ENCODE data around the gene PANX1.
"Not testable (repeated sequence)": the region's sequence is repeated elsewhere in the genome, so short reads cannot be mapped to it uniquely, and the experiment has no call there.

PANX1 gene, protein sequence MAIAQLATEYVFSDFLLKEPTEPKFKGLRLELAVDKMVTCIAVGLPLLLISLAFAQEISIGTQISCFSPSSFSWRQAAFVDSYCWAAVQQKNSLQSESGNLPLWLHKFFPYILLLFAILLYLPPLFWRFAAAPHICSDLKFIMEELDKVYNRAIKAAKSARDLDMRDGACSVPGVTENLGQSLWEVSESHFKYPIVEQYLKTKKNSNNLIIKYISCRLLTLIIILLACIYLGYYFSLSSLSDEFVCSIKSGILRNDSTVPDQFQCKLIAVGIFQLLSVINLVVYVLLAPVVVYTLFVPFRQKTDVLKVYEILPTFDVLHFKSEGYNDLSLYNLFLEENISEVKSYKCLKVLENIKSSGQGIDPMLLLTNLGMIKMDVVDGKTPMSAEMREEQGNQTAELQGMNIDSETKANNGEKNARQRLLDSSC

DNA sequence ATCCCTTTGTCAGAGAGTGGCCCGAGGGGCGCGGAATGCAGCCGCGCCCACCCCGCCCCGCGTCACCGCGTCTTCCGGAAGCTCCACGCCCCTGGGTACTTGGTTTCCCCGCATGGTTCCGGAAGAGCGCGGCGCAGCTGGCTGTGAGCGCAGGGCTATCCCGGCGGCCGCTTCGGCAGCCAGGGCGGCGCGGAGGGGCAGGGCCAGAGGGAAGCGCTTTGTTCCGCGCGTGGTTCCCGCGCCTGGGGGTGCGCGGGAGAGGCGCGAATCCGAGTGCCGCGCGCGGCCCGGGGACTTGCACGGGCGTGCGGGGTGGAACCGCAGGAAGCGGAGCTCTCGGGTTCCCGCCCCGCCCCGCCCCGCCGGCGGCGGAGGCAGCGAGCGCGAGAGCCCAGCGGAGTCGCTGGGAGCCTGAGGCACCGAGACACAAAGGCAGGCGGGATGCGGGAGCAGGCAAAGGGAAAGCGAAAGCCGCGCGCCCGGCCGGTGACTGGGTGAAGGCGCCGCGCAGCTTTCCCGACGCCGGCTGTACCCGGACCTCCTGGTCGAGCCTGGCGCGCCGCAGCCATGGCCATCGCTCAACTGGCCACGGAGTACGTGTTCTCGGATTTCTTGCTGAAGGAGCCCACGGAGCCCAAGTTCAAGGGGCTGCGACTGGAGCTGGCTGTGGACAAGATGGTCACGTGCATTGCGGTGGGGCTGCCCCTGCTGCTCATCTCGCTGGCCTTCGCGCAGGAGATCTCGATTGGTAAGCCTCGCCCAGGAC, at the start of gene PANX1:
TSS of gene PANX1 (plus strand) at position 96 of the 766 bp plus-strand sequence. CDS start at position 568, 472 bp downstream.
- peak; percentile 57 for DNase-seq (ENCODE audit: low read depth)

DNA sequence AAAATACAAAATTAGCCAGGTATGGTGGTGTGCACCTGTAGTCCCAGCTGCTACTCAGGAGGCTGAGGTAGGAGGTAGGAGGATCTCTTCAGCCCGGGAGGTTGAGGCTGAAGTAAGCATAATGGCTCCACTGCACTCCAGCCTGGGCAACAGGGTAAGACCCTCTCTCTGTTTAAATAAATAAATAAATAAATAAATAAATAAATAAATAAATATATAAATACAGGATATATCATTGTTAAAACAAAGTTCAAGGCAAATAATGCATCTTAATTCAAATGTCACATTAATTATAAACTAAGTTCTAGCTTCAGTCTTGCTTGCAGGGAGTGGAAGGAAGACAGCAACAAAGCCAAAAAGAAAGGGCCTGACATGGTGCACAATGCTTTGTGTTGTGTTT, 44.5 kb upstream of the PANX1 start:
- no peak for DNase-seq (ENCODE audit: low read depth)

DNA sequence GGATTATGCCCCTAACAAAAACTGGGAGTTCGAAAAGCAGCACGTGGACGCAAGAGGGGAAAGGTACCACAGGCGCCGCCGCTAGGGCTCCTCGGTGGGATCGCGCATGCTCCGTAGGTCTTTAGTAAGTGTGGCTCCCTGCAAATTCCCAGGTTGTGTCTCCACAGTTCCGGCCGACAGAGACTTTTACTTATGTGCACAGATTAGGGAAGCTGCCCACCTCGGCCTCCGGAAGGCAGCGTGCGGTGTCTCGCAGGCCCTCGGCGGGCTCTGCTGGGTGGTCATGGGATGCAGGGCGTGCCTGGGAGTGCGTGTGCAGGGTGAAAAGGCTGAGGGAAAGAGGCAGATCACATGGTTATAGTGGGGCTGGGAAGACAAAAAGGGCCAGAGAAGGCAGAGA, 39.7 kb upstream of the PANX1 start:
- DNase-seq (ENCODE audit: low read depth): no peak

DNA sequence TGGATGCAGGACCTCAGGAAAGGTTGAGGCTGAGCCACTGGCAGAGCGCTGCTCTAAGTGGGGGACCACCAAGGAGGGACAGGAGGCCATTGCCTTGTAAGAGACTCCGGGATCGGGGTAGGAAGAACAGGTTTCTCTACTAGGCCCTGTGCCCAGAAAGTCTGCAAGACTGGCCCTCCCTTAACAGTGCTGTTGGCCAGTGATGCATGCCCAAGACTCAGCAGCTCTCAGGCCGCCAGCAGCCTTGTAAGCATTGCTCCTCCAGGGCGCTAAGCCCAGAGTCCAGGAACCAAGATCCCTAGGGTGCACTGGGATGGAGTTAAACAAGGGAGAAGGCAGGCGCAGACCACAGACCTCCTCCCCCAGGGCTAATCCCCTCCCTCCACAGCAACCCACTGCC, 39.3 kb upstream of the PANX1 start:
- no peak for DNase-seq (ENCODE audit: low read depth)

DNA sequence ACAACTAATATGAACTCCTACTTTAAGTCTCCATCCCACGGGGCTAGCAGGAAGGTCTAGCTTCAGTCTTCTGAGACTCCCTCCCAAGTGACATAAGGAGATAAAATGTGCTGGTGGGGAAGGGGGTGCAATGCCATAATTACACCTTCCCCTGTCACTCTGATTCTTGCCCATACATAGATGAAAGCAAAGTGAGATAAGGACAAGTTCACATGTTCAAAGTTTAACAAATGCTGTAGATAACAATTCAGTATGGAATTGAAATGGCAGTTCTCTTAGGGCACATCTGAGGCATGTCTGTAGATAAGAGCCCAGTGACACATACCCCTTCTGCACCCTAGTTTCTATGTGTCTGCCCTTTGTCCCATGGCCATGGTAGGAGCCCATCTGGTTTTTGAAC, 38.2 kb upstream of the PANX1 start:
- DNase-seq (ENCODE audit: low read depth): no peak

DNA sequence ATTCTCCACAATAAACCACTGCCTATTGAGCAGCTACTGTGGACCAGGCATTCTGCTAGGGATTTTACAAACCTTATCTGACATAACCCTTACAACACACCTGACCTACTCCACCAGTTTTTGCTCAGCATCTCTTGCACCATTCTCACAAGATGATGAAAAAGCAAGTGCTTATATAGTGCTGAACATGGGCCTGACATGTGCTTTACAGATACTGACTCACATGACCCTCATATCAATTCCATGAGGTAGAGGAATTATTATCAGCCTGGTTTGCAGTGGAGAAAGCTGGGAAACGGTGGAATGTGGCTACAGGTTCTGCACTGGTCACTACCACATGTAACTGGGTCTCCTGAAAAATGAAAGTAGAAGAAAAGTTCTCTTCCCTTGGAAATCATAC, 37.5 kb upstream of the PANX1 start:
- DNase-seq (ENCODE audit: low read depth): no peak

DNA sequence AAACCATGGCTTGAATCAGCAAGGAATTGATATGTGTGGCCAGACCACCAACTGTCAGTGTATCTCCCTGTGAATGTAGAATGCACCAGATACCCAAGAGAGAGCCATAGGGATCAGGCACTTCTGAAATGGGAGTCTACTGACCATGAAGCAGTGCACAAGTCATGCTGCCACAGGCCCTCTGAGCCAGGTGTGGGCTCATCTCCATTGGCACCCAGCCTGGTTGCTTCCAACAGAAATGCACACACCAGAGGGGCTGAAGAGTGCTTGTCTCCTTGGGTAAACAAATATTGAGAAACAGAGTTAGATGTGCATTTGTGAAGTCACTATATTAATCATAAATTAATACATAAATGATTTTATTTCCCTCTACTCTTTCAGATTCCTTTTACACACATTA, 28.4 kb upstream of the PANX1 start:
- no peak for DNase-seq (ENCODE audit: low read depth)

DNA sequence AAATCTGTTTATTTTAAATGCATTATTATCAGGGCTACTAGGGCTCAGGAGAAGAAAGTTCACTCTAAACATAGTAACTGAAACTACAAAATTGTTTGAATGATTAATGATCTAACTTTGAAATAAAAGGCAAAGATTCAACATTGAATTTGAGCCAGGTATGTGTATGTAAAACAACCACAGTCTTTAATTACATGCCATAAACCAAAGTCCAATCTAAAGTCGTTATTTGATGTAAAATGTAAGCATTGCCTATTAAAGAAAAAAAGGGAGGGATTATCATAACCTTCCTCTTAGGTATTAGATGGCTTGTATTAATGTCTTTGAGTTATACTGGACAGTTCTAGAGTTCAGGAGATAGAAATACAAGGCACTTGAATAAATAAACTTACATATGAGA, 25.2 kb upstream of the PANX1 start:
- no peak for DNase-seq (ENCODE audit: low read depth)

DNA sequence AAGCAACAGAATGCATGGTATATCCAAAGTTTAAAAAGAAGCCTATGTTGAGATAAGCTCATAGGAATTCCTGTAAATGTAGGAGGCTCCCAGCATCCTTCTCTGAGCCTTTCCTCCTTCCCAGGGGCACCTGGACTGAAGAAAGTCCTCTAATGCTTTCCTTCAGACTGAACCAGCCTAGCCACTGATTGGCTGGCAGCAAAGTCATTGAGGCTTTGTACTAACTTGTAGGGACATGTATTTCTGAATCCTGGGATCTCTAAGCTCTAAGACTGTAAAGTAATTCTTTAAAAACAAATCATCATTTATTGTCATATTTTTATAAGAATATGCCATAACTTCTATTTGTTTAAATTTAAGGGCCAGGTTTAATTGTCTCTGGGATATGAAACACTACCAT, 23.9 kb upstream of the PANX1 start:
- DNase-seq (ENCODE audit: low read depth): no peak

DNA sequence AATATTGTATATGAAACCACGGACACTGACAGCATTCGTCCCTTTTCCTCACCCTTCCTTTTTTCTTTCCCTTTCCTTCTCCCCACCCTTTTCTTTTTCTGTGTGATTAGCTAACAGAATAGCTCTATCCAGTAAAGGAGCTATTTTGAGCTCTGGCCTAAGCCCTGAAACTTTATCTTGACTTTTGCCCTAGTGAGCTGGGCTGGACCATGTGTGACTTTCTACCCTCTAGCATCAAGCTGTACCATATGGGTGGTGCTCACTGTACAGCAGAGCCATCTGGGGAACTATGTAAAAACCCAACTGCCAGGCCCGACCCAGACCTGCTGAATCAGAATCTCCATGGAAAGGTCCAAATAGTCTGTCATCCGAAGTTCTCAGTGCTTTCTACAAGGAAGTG, 21.9 kb upstream of the PANX1 start:
- DNase-seq (ENCODE audit: low read depth): no peak

DNA sequence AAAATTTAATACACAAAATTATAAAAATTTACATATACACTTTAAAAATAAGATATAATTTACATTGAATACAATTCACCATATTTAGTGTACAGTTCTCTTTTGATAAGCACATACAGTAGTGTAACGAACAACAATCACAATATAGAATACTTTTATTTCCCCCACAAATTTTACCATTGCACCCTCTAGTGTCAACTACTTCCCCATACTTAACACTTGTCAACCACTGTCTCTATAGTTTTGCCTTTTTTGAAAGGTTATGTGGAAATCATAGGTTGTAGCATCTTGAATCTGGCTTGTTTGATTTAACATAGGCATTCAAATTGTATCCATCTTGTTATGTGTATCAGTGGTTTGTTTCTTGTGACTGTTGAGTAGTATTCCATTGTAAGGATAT, 21.3 kb upstream of the PANX1 start:
- no peak for DNase-seq (ENCODE audit: low read depth)

DNA sequence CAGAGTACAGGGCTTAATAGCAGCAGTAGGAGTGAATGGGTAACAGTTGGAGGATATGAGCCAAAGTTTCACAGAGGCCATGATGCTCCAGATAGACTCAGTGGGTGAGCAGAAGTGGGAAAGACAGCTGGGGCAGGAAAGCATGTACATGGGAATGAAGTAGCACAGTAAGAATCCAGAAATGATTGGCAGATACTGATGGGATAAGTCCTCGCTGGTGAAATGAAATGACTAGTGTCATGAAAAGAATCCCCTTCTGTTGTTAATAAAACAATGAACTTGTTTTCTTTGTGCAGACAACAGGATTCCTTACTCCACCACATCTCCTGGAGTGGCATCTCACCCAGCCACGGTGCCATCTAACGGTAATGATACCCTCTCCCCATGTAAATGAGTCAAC, 17.4 kb upstream of the PANX1 start:
- no peak for DNase-seq (ENCODE audit: low read depth)

DNA sequence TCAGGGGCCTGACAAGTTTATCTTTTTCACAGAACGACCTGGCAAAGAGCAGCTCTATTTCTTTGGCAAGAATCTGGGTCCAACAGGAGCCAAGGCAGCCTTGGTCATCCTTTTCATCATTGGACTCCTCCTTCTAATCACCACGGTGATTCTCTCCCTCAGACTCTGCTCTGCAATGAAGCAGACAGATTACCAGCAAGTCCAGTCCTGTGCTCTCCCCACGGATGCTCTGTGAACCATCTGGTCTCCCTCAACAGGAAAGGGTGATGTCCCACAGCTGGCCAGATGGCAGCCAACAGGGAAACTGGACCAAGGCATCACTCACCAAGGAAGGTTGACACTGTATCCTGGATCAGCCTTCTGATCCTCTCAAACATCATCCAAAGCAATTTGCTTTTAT, 17.0 kb upstream of the PANX1 start:
- no peak for DNase-seq (ENCODE audit: low read depth)

DNA sequence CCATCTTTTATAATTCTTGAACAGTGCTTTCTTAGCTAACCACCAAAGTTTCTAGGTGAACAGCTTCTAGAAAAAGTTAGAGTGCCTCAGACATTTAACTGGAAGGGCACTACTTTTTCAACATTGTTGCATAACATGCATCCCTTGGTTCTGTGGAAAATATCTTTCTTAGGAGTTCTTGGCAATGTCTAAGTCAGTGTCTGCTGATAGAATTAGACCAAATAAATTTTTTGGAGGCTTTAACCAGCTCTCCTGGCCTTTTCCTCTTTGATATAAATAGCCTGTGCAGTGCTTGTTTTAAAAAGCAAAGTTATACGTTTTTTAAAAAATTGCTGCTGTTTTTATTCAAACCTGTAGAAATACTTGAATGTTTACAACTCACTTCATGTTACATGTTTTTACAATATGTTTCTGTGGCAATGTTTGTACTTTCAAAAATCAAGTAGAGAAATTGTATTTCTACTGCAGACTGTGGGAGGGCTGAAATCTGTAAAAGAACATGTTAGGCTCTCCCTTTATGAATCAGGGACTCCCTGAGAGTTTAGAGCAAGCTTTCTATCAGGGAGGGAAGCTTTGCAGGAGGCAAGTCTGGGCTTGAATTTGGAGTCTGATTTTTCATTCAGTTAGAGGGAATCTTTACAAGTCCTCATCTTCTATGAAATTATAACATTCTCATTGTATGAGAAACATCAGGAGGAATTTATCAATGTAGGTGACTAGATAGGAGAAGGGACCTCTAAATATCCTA, 16.3 kb upstream of the PANX1 start:
- no peak for DNase-seq (ENCODE audit: low read depth)

DNA sequence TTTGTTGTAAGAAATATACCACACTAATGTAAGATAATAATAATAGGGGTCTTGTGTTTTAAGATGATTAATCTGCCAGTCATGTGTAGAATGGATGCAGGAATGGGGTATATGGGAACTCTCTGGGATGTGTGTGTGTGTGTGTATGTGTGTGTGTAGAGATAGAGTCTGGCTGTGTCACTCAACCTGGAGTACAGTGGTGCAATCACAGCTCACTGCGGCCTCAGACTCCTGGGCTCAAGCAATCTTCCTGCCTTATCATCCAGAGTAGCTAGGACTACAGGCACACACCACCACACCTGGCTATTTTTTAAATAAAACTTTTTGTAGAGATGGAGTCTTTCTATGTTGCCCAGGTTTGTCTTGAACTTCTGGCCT, 11.5 kb upstream of the PANX1 start:
- no peak for DNase-seq (ENCODE audit: low read depth)

DNA sequence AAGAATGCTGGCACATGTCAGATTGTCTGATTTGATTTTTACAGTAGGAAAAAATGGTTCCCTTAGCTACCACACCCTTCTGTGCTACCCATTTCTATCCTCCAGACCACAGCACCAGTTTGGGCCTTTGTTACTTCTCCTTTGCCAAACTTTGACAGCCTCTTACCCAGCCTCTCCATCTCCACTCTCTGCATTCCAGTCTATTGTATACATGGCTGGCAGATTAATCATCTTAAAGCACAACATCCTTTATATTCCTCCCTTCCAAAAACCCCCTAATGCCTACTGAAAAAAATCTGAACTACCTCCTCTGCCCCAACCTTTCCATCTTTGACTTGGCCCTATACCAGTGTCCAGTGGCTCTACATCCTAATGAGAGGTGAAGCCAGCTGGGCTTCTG, 10.8 kb upstream of the PANX1 start:
- no peak for DNase-seq (ENCODE audit: low read depth)

DNA sequence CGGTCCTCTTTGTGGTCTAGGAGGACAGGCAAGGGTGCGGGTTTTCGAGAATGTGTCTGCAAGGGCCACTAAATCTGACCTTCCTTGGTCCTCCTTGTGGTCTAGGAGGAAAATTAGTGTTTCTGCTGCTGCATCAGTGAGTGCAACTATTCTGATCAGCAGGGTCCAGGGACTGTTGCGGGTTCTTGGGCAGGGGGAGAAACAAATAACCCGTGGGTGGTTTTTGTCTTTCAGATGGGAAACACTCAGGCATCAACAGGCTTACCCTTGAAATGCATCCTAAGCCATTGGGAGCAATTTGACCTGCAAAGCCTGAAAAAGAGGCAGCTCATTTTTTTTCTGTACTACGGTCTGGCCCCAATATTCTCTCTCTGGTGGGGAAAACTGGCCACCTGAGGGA, 9.0 kb upstream of the PANX1 start:
- DNase-seq (ENCODE audit: low read depth): not testable (repeated sequence)

DNA sequence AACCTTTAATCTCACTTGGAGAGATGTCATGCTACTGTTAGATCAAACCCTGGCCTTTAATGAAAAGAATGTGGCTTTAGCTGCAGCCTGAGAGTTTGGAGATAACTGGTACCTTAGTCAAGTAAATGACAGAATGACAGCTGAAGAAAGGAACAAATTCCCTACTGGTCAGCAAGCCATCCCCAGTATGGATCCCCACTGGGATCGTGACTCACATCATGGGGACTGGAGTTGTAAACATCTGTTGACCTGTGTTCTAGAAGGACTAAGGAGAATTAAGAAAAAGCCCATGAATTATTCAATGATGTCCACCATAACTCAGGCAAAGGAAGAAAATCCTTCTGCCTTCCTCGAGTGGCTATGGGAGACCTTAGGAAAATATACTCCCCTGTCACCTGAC, 8.1 kb upstream of the PANX1 start:
- DNase-seq (ENCODE audit: low read depth): not testable (repeated sequence)

DNA sequence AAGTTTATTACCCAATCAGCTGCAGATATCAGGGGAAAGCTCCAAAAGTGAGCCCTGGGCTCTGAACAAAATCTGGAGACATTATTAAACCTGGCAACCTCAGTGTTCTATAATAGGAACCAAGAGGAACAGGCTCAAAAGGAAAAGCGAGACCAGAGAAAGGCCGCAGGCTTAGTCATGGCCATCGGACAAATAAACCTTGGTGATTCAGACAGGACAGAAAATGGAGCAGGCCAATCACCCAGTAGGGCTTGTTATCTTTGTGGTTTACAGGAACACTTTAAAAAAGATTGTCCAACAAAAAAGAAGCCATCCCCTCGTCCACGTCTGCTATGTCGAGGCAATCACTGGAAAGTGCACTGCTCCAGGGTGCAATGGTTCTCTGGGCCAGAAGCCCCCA, 7.7 kb upstream of the PANX1 start:
- DNase-seq (ENCODE audit: low read depth): no peak

DNA sequence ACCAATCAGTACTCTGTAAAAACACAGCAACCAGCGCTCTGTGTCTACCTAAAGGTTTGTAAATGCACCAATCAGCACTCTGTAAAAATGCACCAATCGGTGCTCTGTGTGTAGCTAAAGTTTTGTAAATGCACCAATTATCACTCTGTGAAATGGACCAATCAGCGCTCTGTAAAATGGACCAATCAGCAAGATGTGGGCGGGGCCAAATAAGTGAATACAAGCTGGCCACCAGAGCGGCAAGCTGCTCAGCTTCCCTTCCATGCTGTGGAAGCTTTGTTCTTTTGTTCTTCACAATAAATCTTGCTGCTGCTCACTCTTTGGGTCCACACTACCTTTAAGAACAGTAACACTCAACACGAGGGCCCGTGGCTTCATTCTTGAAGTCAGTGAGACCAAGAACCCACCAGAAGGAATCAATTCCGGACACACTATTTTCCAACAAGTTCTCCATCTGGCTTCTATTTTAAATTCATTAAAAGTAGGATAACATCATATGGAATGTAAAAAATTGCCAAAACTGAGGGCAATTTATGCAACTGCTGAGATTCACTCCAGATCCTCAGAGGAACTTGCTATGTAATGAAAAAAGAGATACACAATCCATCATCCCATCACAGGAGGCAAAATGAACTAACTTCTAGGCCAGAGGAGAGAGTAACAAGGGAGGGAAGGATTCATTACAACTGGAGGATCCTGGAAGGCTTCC, 3.1 kb upstream of the PANX1 start:
- no peak for DNase-seq (ENCODE audit: low read depth)

DNA sequence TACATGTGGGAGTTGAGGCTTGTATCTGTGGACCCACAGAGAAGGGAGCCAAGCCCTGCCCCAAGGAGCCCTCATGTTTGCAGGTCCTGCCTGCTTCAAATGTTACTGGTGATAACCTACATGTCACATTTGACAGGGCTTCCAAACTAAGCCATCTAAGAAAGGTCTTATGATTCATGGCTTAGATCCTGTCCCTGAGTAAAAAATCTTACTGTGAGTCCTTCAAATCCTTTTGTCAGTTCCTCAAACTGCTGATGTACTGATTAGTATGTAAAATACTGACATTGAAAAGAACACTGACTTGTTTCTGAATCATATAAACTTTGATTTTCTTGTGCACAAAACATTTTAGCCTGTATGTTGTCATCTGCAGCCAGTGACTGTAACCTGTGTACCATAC, 1.0 kb upstream of the PANX1 start:
- no peak for DNase-seq (ENCODE audit: low read depth)

DNA sequence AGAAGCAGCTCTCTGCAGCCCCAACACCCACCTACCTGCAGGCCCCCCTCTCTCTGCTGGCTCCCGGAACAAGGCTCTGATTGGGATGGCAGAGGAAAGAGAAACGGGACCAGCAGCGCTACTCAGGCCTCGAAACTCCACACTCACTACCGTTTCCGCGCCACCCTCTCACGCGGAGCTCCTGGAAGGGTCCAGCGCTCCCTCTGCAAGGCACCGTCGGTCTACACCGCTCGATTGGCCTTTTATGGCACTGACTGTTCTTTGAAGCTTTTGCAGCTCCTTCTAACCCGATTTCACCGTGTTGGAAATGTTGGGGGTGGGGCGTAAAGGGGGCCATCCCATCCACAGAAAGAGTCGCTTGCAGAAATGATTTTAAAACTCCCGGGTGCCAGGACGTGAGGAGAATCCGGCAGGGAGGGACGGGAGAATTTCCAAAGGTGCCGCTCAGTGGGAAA, 323 bp upstream of the PANX1 start:
- DNase-seq (ENCODE audit: low read depth): no peak
